Smooth muscle cell (in vitro differentiated cells): ENCODE results near the gene MEAF6. TPM values are rescaled to one million over a fixed set of nuclear protein-coding genes. Genes with fewer than 3 reads are reported as not detected.
"Not testable (repeated sequence)": the region's sequence is repeated elsewhere in the genome, so short reads cannot be mapped to it uniquely, and the experiment has no call there.

ENCODE experiments used
- DNase-seq: peaks from one replicate; lab custom pipeline; 2025; ENCODE audit not compliant: unreplicated experiment; lab: John Stamatoyannopoulos, UW
- H2AFZ ChIP-seq: fragments of 200-600 bp; sonication (generic); 2 replicates; pipeline ENCODE4 v1.6.0; 2016; ENCODE audit warnings: antibody characterized with exemption, low read depth, mild to moderate bottlenecking
- H3F3A ChIP-seq: fragments of 200-600 bp; sonication (generic); 2 replicates; pipeline ENCODE4 v1.6.0; 2017; ENCODE audit warnings: antibody characterized with exemption, low read depth
- H3K27ac ChIP-seq: fragments of 200-600 bp; sonication (generic); 2 replicates; pipeline ENCODE4 v1.5.1; 2016; ENCODE audit warnings: low read depth, mild to moderate bottlenecking
- H3K27me3 ChIP-seq: fragments of 200-600 bp; sonication (generic); 2 replicates; pipeline ENCODE4 v1.6.1; 2016; ENCODE audit warnings: low read depth, mild to moderate bottlenecking
- H3K36me3 ChIP-seq: fragments of 200-600 bp; sonication (generic); 2 replicates; pipeline ENCODE4 v1.5.1; 2016; ENCODE audit warnings: low read depth
- H3K4me1 ChIP-seq: fragments of 200-600 bp; sonication (generic); 2 replicates; pipeline ENCODE4 v1.5.1; 2016; ENCODE audit warnings: low read depth
- H3K4me2 ChIP-seq: fragments of 200-600 bp; sonication (generic); 2 replicates; pipeline ENCODE4 v1.6.0; 2016; ENCODE audit warnings: mild to moderate bottlenecking
- H3K4me3 ChIP-seq: fragments of 200-600 bp; sonication (generic); 2 replicates; pipeline ENCODE4 v1.5.1; 2016; ENCODE audit warnings: mild to moderate bottlenecking
- H3K79me2 ChIP-seq: fragments of 200-600 bp; sonication (generic); 2 replicates; pipeline ENCODE4 v1.6.0; 2016; ENCODE audit warnings: low read depth, mild to moderate bottlenecking
- H3K9ac ChIP-seq: fragments of 200-600 bp; sonication (generic); 2 replicates; pipeline ENCODE4 v1.6.0; 2016; ENCODE audit warnings: low read depth
- H3K9me3 ChIP-seq: fragments of 200-600 bp; sonication (generic); replicated peaks from 2 replicates; pipeline ENCODE4 v1.5.1; 2016; ENCODE audit warnings: low read depth
- H4K20me1 ChIP-seq: fragments of 200-600 bp; sonication (generic); 2 replicates; pipeline ENCODE4 v1.6.0; 2016; ENCODE audit warnings: low read depth
- WGBS: methylation state at CpG from one replicate; pipeline ENCODE4 v1.1.7; 2016; ENCODE audit warnings: low lambda C conversion rate; 5-methylcytosine and 5-hydroxymethylcytosine counted together
- polyA plus RNA-seq: library from polyadenylated mRNA; unstranded; fragments of >200 nt; fragmentation: Nextera tagmentation; extraction: Ambion mirVana; gene quantifications from 2 replicates; pipeline ENCODE4 v1.2.1, GENCODE V29; 2016
- total RNA-seq: library from RNA; depleted of rRNA; stranded (reverse); fragments of >200 nt; gene quantifications from 2 replicates; pipeline ENCODE4 v1.2.3, GENCODE V29; 2014
- TF ChIP-seq, protein P1 (sequence below): fragments of 200-600 bp; sonication (generic); IDR thresholded peaks from 2 replicates; pipeline ENCODE4 v1.5.1; 2017; ENCODE audit warnings: borderline replicate concordance, mild to moderate bottlenecking, antibody characterized with exemption; ENCODE audit not compliant: insufficient read depth, poor library complexity, severe bottlenecking

Gene MEAF6
- total and polyA plus RNA-seq, 2 experiments from 2014 or later, result 58.8 to 87.6 TPM

DNA sequence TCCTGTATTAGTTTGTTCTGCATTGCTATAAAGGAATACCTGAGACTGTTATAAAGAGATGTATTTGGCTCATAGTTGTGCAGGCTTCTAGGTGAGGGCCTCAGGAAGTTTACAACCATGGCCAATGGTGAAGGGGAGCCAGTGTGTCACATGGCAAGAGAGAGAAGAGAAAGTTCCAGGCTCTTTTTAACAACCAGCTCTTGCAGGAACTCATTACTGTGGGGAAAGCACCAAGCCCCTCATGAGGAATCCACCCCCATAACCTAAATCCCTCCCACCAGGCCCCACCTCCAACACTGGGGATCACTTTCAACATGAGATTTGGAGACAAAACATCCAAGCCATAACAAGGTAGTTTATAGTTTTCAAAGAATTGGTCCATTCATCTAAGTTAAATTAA lies 5.0 kb upstream of the MEAF6 start:
- Histone ChIP-seq H3K4me1 (peaks cover 5% of the 10 kb centered on the region), H3K27ac (no peak overlapping the region), H3K79me2 (no peaks in the 10 kb centered on the region), H2AFZ (no peak overlapping the region), H3K36me3 (no peaks in the 10 kb centered on the region), H3K9me3 (no peaks in the 10 kb centered on the region), H3F3A (peaks cover 6% of the 10 kb centered on the region), H3K4me2 (no peak overlapping the region), H3K27me3 (no peaks in the 10 kb centered on the region), H3K4me3 (no peak overlapping the region), H3K9ac (no peak overlapping the region), H4K20me1 (no peaks in the 10 kb centered on the region)
- TF ChIP-seq, protein P1, sequence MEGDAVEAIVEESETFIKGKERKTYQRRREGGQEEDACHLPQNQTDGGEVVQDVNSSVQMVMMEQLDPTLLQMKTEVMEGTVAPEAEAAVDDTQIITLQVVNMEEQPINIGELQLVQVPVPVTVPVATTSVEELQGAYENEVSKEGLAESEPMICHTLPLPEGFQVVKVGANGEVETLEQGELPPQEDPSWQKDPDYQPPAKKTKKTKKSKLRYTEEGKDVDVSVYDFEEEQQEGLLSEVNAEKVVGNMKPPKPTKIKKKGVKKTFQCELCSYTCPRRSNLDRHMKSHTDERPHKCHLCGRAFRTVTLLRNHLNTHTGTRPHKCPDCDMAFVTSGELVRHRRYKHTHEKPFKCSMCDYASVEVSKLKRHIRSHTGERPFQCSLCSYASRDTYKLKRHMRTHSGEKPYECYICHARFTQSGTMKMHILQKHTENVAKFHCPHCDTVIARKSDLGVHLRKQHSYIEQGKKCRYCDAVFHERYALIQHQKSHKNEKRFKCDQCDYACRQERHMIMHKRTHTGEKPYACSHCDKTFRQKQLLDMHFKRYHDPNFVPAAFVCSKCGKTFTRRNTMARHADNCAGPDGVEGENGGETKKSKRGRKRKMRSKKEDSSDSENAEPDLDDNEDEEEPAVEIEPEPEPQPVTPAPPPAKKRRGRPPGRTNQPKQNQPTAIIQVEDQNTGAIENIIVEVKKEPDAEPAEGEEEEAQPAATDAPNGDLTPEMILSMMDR, result no peak
- no peak for DNase-seq

DNA sequence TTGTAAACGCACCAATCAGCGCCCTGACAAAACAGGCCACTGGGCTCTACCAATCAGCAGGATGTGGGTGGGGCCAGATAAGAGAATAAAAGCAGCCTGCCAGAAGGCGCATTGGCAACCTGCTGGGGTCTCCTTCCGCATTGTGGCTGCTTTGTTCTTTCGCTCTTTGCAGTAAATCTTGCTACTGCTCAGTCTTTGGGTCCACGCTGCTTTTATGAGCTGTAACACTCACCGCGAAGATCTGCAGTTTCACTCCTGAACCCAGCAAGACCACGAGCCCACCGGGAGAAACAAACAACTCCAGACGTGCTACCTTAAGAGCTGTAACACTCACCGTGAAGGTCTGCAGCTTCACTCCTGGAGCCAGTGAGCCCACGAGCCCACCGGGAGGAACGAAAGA lies 4.4 kb upstream of the MEAF6 start:
- H2AFZ ChIP-seq, H3K4me1 ChIP-seq, H3K4me3 ChIP-seq, H4K20me1 ChIP-seq, H3K9ac ChIP-seq, H3K9me3 ChIP-seq, H3K27me3 ChIP-seq, H3K4me2 ChIP-seq, DNase-seq, H3K27ac ChIP-seq, H3K36me3 ChIP-seq, H3F3A ChIP-seq, H3K79me2 ChIP-seq: not testable (repeated sequence)
- WGBS, result 82% methylated on average over 15 of the region's 15 CpGs

DNA sequence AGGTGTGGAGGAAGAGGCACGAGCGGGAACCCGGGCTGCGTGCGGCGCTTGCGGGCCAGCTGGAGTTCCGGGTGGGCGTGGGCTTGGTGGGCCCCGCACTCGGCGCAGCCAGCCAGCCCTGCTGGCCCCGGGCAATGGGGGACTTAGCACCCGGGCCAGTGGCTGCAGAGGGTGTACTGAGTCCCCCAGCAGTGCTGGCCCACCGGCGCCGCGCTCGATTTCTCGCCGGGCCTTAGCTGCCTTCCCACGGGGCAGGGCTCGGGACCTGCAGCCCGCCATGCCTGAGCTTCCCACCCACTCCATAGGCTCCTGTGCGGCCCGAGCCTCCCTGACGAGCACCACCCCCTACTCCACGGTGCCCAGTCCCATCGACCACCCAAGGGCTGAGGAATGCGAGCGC lies 3.7 kb upstream of the MEAF6 start:
- not testable (repeated sequence) for H2AFZ ChIP-seq, H3K27ac ChIP-seq, H3K4me3 ChIP-seq, H3K27me3 ChIP-seq, H3K79me2 ChIP-seq, H4K20me1 ChIP-seq, H3K9ac ChIP-seq, DNase-seq, H3K4me2 ChIP-seq, H3K9me3 ChIP-seq, H3K36me3 ChIP-seq
- Histone ChIP-seq H3K4me1 (peaks cover 12% of the 10 kb centered on the region), H3F3A (peaks cover 10% of the 10 kb centered on the region)
- WGBS, result 96% methylated on average over 8 of the region's 31 CpGs

DNA sequence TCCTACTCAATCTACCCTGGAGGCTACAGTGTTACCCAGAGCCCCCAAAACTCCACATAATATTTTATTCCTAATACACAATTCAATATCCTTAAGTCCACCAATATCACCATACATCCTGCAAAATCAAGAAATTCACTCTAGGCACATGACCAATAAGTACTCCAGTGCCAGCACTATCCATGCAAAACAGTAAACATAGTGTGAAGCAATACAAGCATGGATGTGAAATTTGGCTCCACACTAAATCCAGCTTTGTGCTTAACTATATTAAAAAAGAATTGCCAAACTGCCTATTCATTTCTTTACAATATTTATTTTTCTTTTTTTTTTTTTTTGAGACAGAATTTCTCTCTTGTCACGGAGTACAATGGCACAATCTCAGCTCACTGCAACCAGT lies 3.0 kb upstream of the MEAF6 start:
- no peaks in the 10 kb centered on the region for H3K9me3 ChIP-seq
- H3K79me2 ChIP-seq, result peaks cover 14% of the 10 kb centered on the region
- no peak overlapping the region for H3K4me2 ChIP-seq
- peaks cover 10% of the 10 kb centered on the region for H3F3A ChIP-seq
- H3K27me3 ChIP-seq, result no peaks in the 10 kb centered on the region
- peaks cover 11% of the 10 kb centered on the region for H4K20me1 ChIP-seq
- H3K9ac ChIP-seq, result no peak overlapping the region
- TF ChIP-seq, protein P1, result no peak
- peaks cover 13% of the 10 kb centered on the region for H3K4me1 ChIP-seq
- H2AFZ ChIP-seq, result no peak overlapping the region
- WGBS, result 100% methylated on average over 1 of the region's 1 CpG
- no peak overlapping the region for H3K4me3 ChIP-seq
- H3K36me3 ChIP-seq, result no peaks in the 10 kb centered on the region
- DNase-seq, result no peak
- H3K27ac ChIP-seq, result no peak overlapping the region
